Fibroblast of lung (primary cell): ENCODE measurements around the gene TMEM62.

Experiments used
- EZH2 ChIP-seq: IDR thresholded peaks from 2 replicates; pipeline ENCODE4 v1.5.1; 2012; ENCODE audit warnings: low read length, control low read depth, mild to moderate bottlenecking; ENCODE audit errors: missing control alignments
- TF ChIP-seq, protein P1 (sequence below), 2 donors: IDR thresholded peaks in 1 of 2; conservative IDR thresholded peaks in 1 of 2; 1 replicate in 1 of 2; 2 replicates in 1 of 2; pipeline ENCODE4 v1.5.1; 2011 to 2012; ENCODE audit warnings: low read length in 2 of 2, control low read depth in 1 of 2, inconsistent platforms in 1 of 2, low read depth in 1 of 2, mild to moderate bottlenecking in 1 of 2

DNA sequence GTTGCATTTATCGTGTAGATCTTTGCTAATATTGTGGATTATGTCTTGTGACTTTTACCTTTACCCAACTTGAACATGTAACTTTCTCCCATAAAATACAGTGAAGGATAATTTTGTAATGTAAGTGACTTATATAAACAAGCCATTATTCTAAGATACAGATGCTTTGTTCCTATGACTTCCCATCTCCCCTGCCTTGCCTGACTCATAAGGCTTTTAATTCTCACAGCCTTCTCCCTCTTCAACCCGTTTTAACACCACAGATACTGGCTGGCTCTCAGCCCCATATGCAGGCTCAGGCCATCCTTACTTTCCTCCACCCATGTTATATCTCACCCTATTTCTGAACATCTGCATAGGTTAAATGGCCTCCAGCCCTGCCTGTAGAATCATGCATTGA is 55.9 kb downstream of the TMEM62 start:
- TF ChIP-seq, protein P1, sequence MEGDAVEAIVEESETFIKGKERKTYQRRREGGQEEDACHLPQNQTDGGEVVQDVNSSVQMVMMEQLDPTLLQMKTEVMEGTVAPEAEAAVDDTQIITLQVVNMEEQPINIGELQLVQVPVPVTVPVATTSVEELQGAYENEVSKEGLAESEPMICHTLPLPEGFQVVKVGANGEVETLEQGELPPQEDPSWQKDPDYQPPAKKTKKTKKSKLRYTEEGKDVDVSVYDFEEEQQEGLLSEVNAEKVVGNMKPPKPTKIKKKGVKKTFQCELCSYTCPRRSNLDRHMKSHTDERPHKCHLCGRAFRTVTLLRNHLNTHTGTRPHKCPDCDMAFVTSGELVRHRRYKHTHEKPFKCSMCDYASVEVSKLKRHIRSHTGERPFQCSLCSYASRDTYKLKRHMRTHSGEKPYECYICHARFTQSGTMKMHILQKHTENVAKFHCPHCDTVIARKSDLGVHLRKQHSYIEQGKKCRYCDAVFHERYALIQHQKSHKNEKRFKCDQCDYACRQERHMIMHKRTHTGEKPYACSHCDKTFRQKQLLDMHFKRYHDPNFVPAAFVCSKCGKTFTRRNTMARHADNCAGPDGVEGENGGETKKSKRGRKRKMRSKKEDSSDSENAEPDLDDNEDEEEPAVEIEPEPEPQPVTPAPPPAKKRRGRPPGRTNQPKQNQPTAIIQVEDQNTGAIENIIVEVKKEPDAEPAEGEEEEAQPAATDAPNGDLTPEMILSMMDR (conservative IDR thresholded peaks at IDR 0.05 in 1 of 2, IDR thresholded peaks at IDR 0.05 in 1 of 2; ENCODE audit: low read depth in 1 of 2, low read length in 2 of 2): no peak
- no peak for TF ChIP-seq EZH2
